Measurements from ENCODE around the gene IFI44. TPM values are rescaled to one million over a fixed set of nuclear protein-coding genes. Genes with fewer than 3 reads are reported as not detected.
A peak's percentile ranks its signal among the peaks of the same experiment; 100 is the strongest.

The IFI44 gene
- total and polyA plus RNA-seq, 2 donors (not counting 1 experiment from before 2014, with no cell fraction given), result 13.7 to 28.9 TPM

DNA sequence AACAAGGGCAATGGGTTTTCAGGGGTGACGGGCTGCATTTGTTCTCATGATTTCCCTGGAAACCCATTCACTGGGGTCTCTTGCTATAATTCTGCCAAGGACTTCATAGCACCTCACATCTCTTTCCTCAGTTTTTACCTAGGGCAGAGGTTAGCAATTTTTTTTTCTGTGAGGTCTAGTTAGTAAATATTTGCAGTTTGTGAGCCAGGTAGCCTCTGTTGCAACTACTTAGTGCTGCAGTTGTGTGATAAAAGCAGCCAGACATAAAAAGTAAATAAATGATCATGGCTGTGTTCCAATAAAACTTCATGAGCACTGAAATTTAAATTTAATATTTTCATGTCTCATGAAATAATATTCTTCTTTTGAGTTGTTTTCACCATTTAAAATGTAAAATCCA is 37.7 kb downstream of the IFI44 start:
- H3K4me2 ChIP-seq (ENCODE audit: extremely low read depth, insufficient read depth, low read length), result no peak overlapping the region
- H3K27ac ChIP-seq (ENCODE audit: insufficient read depth, low read length), result no peak overlapping the region
- no peaks in the 10 kb centered on the region for H3K79me2 ChIP-seq (ENCODE audit: control insufficient read depth, insufficient read depth, low read length)
- no peak overlapping the region for H3K9ac ChIP-seq (ENCODE audit: insufficient read depth, low read length)
- H3K4me3 ChIP-seq (replicated peaks in 1 of 4; ENCODE audit: control extremely low read depth in 1 of 4, insufficient read depth in 1 of 4, low read depth in 3 of 4, low read length in 4 of 4), result no peak overlapping the region
- H2AFZ ChIP-seq (ENCODE audit: low read length), result no peak overlapping the region
- DNase-seq (ENCODE audit: low read depth in 2 of 2), result no peak
- TF ChIP-seq, protein P1, sequence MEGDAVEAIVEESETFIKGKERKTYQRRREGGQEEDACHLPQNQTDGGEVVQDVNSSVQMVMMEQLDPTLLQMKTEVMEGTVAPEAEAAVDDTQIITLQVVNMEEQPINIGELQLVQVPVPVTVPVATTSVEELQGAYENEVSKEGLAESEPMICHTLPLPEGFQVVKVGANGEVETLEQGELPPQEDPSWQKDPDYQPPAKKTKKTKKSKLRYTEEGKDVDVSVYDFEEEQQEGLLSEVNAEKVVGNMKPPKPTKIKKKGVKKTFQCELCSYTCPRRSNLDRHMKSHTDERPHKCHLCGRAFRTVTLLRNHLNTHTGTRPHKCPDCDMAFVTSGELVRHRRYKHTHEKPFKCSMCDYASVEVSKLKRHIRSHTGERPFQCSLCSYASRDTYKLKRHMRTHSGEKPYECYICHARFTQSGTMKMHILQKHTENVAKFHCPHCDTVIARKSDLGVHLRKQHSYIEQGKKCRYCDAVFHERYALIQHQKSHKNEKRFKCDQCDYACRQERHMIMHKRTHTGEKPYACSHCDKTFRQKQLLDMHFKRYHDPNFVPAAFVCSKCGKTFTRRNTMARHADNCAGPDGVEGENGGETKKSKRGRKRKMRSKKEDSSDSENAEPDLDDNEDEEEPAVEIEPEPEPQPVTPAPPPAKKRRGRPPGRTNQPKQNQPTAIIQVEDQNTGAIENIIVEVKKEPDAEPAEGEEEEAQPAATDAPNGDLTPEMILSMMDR (conservative IDR thresholded peaks at IDR 0.05 in 1 of 2, IDR thresholded peaks at IDR 0.05 in 1 of 2; ENCODE audit: low read depth in 1 of 2, low read length in 2 of 2), result no peak
- no peak for TF ChIP-seq EZH2 (IDR thresholded peaks at IDR 0.05; ENCODE audit: low read length, missing control alignments)
- H4K20me1 ChIP-seq (ENCODE audit: control insufficient read depth, extremely low read depth, insufficient read depth, low read length), result no peaks in the 10 kb centered on the region
- no peaks in the 10 kb centered on the region for H3K36me3 ChIP-seq (ENCODE audit: control insufficient read depth, insufficient read depth, low read length)
- H3K9me3 ChIP-seq (ENCODE audit: control insufficient read depth, insufficient read depth, low read depth, low read length), result no peaks in the 10 kb centered on the region
- no peaks in the 10 kb centered on the region for H3K27me3 ChIP-seq (ENCODE audit: control insufficient read depth, insufficient read depth, low read length)
- peaks cover 8% of the 10 kb centered on the region for H3K4me1 ChIP-seq (ENCODE audit: control insufficient read depth, extremely low read depth, insufficient read depth, low read length)

DNA sequence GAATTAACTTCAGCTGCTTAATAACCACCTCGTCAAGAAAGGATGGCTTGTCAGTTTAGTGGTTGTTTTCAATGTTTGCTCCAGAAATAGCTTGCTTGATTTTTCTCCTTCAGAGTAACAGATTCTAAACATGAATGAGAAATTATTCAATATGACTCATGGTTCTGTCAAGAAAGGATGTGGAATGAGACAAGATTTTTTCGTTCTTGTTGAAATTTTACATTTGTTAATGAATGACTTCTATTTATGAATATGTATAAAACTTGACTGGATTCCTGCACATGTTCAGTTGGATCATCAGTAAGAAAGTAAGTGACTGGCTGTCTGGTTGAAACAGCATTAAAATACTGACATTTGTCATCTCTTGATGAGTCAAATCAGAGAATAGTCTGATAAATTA is 38.3 kb downstream of the IFI44 start:
- H3K4me3 ChIP-seq (replicated peaks in 1 of 4; ENCODE audit: control extremely low read depth in 1 of 4, insufficient read depth in 1 of 4, low read depth in 3 of 4, low read length in 4 of 4), result no peak overlapping the region
- H3K4me1 ChIP-seq (ENCODE audit: control insufficient read depth, extremely low read depth, insufficient read depth, low read length), result peaks cover 6% of the 10 kb centered on the region
- H3K27ac ChIP-seq (ENCODE audit: insufficient read depth, low read length), result no peak overlapping the region
- no peak overlapping the region for H2AFZ ChIP-seq (ENCODE audit: low read length)
- TF ChIP-seq, protein P1 (conservative IDR thresholded peaks at IDR 0.05 in 1 of 2, IDR thresholded peaks at IDR 0.05 in 1 of 2; ENCODE audit: low read depth in 1 of 2, low read length in 2 of 2), result no peak
- no peak for TF ChIP-seq EZH2 (IDR thresholded peaks at IDR 0.05; ENCODE audit: low read length, missing control alignments)
- no peaks in the 10 kb centered on the region for H3K79me2 ChIP-seq (ENCODE audit: control insufficient read depth, insufficient read depth, low read length)
- no peak overlapping the region for H3K4me2 ChIP-seq (ENCODE audit: extremely low read depth, insufficient read depth, low read length)
- H3K9me3 ChIP-seq (ENCODE audit: control insufficient read depth, insufficient read depth, low read depth, low read length), result no peaks in the 10 kb centered on the region
- peak; percentile 8 to 35 for DNase-seq (ENCODE audit: low read depth in 2 of 2)
- no peak overlapping the region for H3K9ac ChIP-seq (ENCODE audit: insufficient read depth, low read length)
- H3K27me3 ChIP-seq (ENCODE audit: control insufficient read depth, insufficient read depth, low read length), result no peaks in the 10 kb centered on the region
- no peaks in the 10 kb centered on the region for H4K20me1 ChIP-seq (ENCODE audit: control insufficient read depth, extremely low read depth, insufficient read depth, low read length)
- no peaks in the 10 kb centered on the region for H3K36me3 ChIP-seq (ENCODE audit: control insufficient read depth, insufficient read depth, low read length)

DNA sequence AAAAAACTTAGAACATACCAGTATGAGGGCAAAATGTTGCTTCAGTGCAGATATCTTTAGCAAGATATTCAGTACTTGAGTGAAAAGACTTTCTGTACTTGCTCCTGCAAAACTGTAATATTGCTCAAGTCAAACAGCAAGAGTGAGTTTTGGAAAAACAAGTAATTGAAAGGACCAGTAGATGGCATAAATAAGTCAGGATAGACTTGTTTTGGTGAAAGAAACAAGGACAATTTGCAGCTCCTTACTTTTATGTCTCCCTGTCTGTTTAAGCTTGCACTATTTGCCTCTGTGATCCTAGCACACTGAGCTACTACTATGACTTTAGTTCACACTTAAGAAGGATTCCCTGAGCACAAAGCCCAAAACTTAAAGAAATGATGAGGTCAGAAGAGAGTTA is 39.1 kb downstream of the IFI44 start:
- Histone ChIP-seq H3K4me2 (ENCODE audit: extremely low read depth, insufficient read depth, low read length) (peak overlapping the region; percentile 27), H3K4me1 (ENCODE audit: control insufficient read depth, extremely low read depth, insufficient read depth, low read length) (peaks cover 6% of the 10 kb centered on the region), H2AFZ (ENCODE audit: low read length) (peak overlapping the region; percentile 62), H3K79me2 (ENCODE audit: control insufficient read depth, insufficient read depth, low read length) (no peaks in the 10 kb centered on the region), H3K9me3 (ENCODE audit: control insufficient read depth, insufficient read depth, low read depth, low read length) (no peaks in the 10 kb centered on the region), H3K9ac (ENCODE audit: insufficient read depth, low read length) (no peak overlapping the region), H3K27me3 (ENCODE audit: control insufficient read depth, insufficient read depth, low read length) (no peaks in the 10 kb centered on the region), H3K4me3 (replicated peaks in 1 of 4; ENCODE audit: control extremely low read depth in 1 of 4, insufficient read depth in 1 of 4, low read depth in 3 of 4, low read length in 4 of 4) (no peak overlapping the region), H3K27ac (ENCODE audit: insufficient read depth, low read length) (no peak overlapping the region), H4K20me1 (ENCODE audit: control insufficient read depth, extremely low read depth, insufficient read depth, low read length) (no peaks in the 10 kb centered on the region), H3K36me3 (ENCODE audit: control insufficient read depth, insufficient read depth, low read length) (no peaks in the 10 kb centered on the region)
- DNase-seq (ENCODE audit: low read depth in 2 of 2), result peak; percentile 50 to 79
- TF ChIP-seq EZH2 (IDR thresholded peaks at IDR 0.05; ENCODE audit: low read length, missing control alignments), result no peak
- TF ChIP-seq, protein P1 (conservative IDR thresholded peaks at IDR 0.05 in 1 of 2, IDR thresholded peaks at IDR 0.05 in 1 of 2; ENCODE audit: low read depth in 1 of 2, low read length in 2 of 2), result peak; percentile 28 to 50
